ENCODE data around the gene NABP1. TPM values are rescaled to one million over a fixed set of nuclear protein-coding genes. Genes with fewer than 3 reads are reported as not detected.
"Not testable (repeated sequence)": the region's sequence is repeated elsewhere in the genome, so short reads cannot be mapped to it uniquely, and the experiment has no call there.

Gene NABP1
- polyA plus RNA-seq, 1 experiment: 204 TPM

- TF ChIP-seq, protein P1, sequence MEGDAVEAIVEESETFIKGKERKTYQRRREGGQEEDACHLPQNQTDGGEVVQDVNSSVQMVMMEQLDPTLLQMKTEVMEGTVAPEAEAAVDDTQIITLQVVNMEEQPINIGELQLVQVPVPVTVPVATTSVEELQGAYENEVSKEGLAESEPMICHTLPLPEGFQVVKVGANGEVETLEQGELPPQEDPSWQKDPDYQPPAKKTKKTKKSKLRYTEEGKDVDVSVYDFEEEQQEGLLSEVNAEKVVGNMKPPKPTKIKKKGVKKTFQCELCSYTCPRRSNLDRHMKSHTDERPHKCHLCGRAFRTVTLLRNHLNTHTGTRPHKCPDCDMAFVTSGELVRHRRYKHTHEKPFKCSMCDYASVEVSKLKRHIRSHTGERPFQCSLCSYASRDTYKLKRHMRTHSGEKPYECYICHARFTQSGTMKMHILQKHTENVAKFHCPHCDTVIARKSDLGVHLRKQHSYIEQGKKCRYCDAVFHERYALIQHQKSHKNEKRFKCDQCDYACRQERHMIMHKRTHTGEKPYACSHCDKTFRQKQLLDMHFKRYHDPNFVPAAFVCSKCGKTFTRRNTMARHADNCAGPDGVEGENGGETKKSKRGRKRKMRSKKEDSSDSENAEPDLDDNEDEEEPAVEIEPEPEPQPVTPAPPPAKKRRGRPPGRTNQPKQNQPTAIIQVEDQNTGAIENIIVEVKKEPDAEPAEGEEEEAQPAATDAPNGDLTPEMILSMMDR (IDR thresholded peaks at IDR 0.05; ENCODE audit: low read depth, low read length): no peak
- no peak for DNase-seq (ENCODE audit: low read depth, low spot score)
- ChIA-PET CTCF (no interaction called here), POLR2A (no interaction called here)
- no peaks in the 10 kb centered on the region for H3K9me3 ChIP-seq (ENCODE audit: control insufficient read depth, insufficient read depth, low read length)
- no peak overlapping the region for H3K4me3 ChIP-seq (ENCODE audit: low read depth, low read length)
- no peaks in the 10 kb centered on the region for H3K27me3 ChIP-seq (ENCODE audit: control insufficient read depth, insufficient read depth, low read length)
- H3K27ac ChIP-seq (ENCODE audit: low read depth, low read length): no peak overlapping the region
These were observed 35.4 kb upstream of the NABP1 start for GRCh38 chr2:191642541-191642940.

DNA sequence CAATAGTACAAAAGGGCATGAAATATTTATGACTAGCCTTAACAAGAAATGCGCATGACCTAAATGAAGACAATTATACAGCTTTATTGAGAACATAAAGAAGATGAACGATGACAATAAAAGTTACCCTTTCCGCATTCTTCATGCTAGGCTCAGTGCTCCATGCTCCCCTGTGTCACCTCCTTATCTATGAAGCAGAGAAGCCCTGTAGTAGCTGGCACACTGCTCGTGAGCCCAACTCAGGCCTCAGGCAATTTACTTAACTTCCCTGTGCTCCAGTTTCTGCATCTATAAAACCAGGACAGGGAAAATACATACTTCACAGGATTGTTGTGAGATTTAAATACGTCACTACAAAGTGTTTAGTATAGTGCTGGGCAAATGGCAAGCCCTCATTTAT, 34.5 kb upstream of the NABP1 start:
- no peaks in the 10 kb centered on the region for H3K9me3 ChIP-seq (ENCODE audit: control insufficient read depth, insufficient read depth, low read length)
- no peak overlapping the region for H3K4me3 ChIP-seq (ENCODE audit: low read depth, low read length)
- DNase-seq (ENCODE audit: low read depth, low spot score): no peak
- TF ChIP-seq, protein P1 (IDR thresholded peaks at IDR 0.05; ENCODE audit: low read depth, low read length): no peak
- POLR2A ChIA-PET: interaction anchor here (1.2 kb wide), 1 partner anchor 34 kb away, joined by 4 read pairs; the partner anchor contains the start of gene NABP1
- CTCF ChIA-PET: interaction anchor here (0.6 kb wide), 1 partner anchor 89 kb away, joined by 3 read pairs; no protein-coding TSS in a partner anchor
- no peaks in the 10 kb centered on the region for H3K27me3 ChIP-seq (ENCODE audit: control insufficient read depth, insufficient read depth, low read length)
- no peak overlapping the region for H3K27ac ChIP-seq (ENCODE audit: low read depth, low read length)

DNA sequence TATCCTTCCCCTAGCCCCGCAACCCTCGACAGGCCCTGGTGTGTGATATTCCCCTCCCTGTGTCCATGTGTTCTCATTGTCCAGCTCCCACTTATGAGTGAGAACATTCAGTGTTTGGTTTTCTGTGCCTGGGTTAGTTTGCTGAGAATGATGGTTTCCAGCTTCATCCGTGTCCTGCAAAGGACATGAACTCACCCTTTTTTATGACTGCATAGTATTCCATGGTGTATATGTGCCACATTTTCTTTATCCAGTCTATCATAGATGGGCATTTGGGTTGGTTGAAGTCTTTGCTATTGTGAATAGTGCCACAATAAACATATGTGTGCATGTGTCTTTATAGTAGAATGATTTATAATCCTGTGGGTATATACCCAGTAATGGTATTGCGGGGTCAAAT, 33.3 kb upstream of the NABP1 start:
- H3K9me3 ChIP-seq (ENCODE audit: control insufficient read depth, insufficient read depth, low read length); POLR2A ChIA-PET; DNase-seq (ENCODE audit: low read depth, low spot score); H3K27ac ChIP-seq (ENCODE audit: low read depth, low read length); H3K27me3 ChIP-seq (ENCODE audit: control insufficient read depth, insufficient read depth, low read length); H3K4me3 ChIP-seq (ENCODE audit: low read depth, low read length); CTCF ChIA-PET: not testable (repeated sequence)

- Histone ChIP-seq H3K27ac (ENCODE audit: low read depth, low read length) (no peak overlapping the region), H3K27me3 (ENCODE audit: control insufficient read depth, insufficient read depth, low read length) (no peaks in the 10 kb centered on the region), H3K9me3 (ENCODE audit: control insufficient read depth, insufficient read depth, low read length) (no peaks in the 10 kb centered on the region), H3K4me3 (ENCODE audit: low read depth, low read length) (no peak overlapping the region)
- POLR2A ChIA-PET: no interaction called here
- CTCF ChIA-PET: no interaction called here
- TF ChIP-seq, protein P1 (IDR thresholded peaks at IDR 0.05; ENCODE audit: low read depth, low read length): no peak
- no peak for DNase-seq (ENCODE audit: low read depth, low spot score)
These were observed 32.9 kb upstream of the NABP1 start for GRCh38 chr2:191645032-191645431.

GRCh38 chr2:191645434-191646162, 32.3 kb upstream of the NABP1 start:
- no peak overlapping the region for H3K4me3 ChIP-seq (ENCODE audit: low read depth, low read length)
- ChIA-PET POLR2A (no interaction called here), CTCF (no interaction called here)
- H3K27me3 ChIP-seq (ENCODE audit: control insufficient read depth, insufficient read depth, low read length): no peaks in the 10 kb centered on the region
- TF ChIP-seq, protein P1 (IDR thresholded peaks at IDR 0.05; ENCODE audit: low read depth, low read length): no peak
- no peaks in the 10 kb centered on the region for H3K9me3 ChIP-seq (ENCODE audit: control insufficient read depth, insufficient read depth, low read length)
- no peak for DNase-seq (ENCODE audit: low read depth, low spot score)
- H3K27ac ChIP-seq (ENCODE audit: low read depth, low read length): no peak overlapping the region
